HG03558 (cell line): Measurements from ENCODE around the gene RGS18.
"Not testable (repeated sequence)": the region's sequence is repeated elsewhere in the genome, so short reads cannot be mapped to it uniquely, and the experiment has no call there.

ENCODE experiments used
- ATAC-seq: cut with Tn5 transposase; IDR thresholded peaks from one replicate; pipeline ENCODE4 v1.9.1; 2021; ENCODE audit warnings: moderate number of reproducible peaks; ENCODE audit not compliant: unreplicated experiment; ENCODE audit errors: extremely low read depth

Gene RGS18, protein sequence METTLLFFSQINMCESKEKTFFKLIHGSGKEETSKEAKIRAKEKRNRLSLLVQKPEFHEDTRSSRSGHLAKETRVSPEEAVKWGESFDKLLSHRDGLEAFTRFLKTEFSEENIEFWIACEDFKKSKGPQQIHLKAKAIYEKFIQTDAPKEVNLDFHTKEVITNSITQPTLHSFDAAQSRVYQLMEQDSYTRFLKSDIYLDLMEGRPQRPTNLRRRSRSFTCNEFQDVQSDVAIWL

GRCh38 chr1:192158181-192158580 is at the start of gene RGS18:
TSS of gene RGS18 (plus strand) at chr1:192158462. CDS start at chr1:192158638, 176 bp downstream.
- no peak for ATAC-seq

- no peak for ATAC-seq
Observed at GRCh38 chr1:192109576-192109975, 48.7 kb upstream of the RGS18 start.

GRCh38 chr1:192115000-192115399 is 43.3 kb upstream of the RGS18 start:
- ATAC-seq, result no peak

DNA sequence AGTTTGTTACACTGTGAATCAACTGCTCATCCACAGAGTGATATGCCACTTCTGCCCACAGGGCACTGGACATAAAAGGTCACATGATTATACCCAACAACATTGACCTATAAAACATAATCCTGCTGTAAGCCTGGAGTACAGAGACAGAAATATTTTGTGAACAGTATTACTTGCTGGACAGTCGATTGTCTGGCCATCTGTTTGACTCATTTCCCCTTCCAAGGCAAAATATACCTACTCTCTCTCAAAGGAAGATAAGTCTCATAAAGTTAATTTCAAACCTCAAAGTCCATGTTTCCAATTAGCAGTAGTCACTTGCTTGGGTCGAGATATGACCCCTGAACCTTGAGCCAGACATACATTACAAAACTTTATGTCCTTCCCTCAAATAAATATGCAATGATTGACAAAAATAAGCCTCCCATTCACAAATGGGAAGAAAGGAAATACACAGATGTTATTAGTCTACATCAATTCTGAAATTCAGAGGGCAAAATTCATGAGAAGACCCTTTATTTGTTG is 39.3 kb upstream of the RGS18 start:
- ATAC-seq, result no peak

GRCh38 chr1:192119701-192120100 is 38.6 kb upstream of the RGS18 start:
- ATAC-seq, result no peak

GRCh38 chr1:192122668-192123067 is 35.6 kb upstream of the RGS18 start:
- ATAC-seq, result no peak

- no peak for ATAC-seq
Observed at GRCh38 chr1:192123212-192123611, 35.0 kb upstream of the RGS18 start.

- ATAC-seq, result no peak
Observed at GRCh38 chr1:192126030-192126619, 32.1 kb upstream of the RGS18 start.

DNA sequence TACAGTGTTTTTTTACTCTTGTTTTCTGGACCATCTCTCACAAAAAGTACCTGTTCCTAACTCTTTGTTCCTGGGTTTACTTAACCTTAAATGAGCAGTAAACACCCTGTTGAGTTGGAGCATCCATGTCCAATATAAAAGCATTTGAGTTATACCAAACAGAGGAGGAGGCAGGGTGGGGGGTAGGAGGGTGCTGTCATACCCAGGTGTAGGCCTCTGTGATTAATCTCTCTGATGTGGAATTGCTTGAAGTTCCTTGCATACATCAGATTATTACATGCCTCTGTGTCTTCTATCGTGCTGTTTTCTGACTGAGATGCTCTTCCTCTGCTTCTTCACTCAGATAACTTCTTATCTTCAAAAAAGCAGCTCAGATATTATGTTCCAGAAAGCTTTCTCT is 28.1 kb upstream of the RGS18 start:
- ATAC-seq, result no peak

DNA sequence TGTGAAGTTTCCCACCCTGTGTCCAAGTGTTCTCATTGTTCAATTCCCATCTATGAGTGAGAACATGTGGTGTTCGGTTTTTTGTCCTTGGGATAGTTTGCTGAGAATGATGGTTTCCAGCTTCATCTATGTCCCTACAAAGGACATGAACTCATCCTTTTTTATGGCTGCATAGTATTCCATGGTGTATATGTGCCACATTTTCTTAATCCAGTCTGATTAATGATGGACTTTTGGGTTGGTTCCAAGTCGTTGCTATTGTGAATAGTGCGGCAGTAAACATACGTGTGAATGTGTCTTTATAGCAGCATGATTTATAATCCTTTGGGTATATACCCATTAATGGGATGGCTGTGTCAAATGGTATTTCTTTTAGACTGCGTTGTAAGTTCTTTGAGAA is 27.4 kb upstream of the RGS18 start:
- ATAC-seq, result not testable (repeated sequence)

DNA sequence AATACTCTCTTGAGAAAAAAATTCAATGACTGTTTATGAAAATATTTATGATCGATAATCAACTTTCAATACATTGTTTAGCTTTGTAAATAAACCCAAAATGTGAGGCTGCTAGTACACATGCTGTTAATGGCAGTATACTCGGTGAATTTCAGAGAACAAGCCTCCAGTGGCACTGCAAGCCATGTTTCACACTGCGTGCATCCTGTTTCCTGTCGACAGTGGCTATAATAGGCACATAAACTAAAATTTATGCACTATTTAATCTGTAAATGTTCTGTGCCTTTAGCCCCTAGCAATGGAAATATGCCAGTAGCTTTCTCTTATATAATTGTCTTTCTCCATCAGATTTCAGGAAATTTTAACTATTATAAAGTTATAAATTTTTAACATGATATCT is 26.3 kb upstream of the RGS18 start:
- no peak for ATAC-seq

DNA sequence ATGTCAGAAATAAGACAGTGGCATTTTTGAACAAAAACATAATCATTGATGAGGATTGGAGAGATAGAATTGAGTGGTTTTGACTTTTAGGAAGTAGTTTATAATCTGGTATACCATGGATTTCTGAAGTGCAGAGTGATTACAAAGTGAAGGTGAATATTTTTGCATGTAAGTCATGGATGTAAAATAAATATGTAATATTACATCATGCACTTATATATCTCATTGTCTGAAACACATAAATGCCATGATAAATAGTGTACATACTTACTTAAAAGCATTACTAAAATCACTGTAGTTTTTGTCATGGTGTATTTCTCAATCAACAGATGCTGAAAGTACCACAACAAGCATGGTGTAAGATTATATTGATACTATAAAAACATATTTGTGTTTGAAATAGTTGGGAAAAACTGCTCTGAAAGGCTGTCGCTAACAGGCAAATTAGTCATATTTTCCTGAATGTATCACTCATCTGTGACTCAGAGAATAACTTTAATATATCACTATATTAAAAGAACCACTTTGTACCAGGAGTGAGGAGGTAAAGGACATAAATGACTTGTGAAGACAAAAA is 24.8 kb upstream of the RGS18 start:
- ATAC-seq, result no peak

DNA sequence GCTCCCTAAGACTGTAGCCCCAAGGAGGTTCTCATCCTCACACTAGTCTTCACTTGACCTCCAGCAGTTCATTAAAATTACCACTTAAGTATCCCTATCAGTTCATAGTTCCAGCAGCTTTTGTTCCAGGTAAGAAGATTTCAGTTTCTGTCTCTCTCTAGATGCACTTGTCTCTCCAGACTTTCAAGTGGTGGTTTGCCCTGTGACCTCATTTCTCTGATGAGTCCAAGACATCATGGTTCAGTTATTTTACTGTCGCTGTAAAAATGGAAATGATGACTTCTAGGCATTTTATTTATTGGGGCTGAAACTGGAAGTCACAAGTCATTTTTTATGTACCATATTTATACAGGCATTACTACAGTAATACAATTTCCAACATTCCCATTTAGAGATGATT is 17.9 kb upstream of the RGS18 start:
- no peak for ATAC-seq

- ATAC-seq, result no peak
Observed at GRCh38 chr1:192147221-192147620, 11.0 kb upstream of the RGS18 start.

- no peak for ATAC-seq
Observed at GRCh38 chr1:192147696-192148095, 10.6 kb upstream of the RGS18 start.

DNA sequence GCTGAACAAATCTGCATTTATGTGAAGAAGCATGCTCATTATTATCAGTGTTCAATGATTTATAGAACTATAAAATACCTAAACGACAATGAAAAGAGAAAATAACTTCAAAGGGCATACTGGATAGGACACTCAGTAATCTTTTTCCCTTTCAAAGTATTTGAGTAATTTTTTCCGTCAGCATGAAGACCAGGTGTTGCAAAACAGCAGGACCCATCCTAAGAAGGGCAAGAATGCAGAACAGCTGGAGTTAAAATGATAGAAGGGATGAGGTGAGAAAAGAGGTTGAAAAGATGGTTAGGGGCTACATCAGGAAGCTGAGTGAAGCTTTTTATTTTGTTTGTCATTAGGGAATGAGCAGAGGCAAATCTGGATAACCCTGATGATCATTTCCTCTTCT is 7.1 kb upstream of the RGS18 start:
- ATAC-seq, result no peak

DNA sequence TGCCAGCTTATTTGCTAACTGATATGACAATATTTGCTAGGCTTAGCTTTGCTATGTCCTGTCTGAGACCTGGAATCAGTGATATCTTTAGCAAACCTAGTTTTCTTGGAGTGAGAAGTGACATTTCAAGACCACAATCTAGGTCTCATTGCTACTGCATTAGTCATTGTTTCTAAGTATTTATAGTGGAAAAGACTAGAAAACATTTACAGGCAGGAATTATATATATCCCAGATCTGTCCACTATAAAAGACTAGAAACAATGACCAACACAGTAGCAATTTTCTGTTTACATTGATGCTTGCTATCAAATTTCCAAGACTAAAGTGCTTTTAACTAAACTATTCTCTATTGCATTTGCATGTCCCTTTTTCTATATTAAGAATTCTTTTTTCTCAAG is 5.0 kb upstream of the RGS18 start:
- ATAC-seq, result no peak

- no peak for ATAC-seq
Observed at GRCh38 chr1:192157067-192157466, 1.2 kb upstream of the RGS18 start.

GRCh38 chr1:192159014-192159413 is 752 bp downstream of the RGS18 start:
- no peak for ATAC-seq

GRCh38 chr1:192159781-192160180 is 1.5 kb downstream of the RGS18 start:
- no peak for ATAC-seq

- no peak for ATAC-seq
Observed at GRCh38 chr1:192160196-192160595, 1.9 kb downstream of the RGS18 start.

DNA sequence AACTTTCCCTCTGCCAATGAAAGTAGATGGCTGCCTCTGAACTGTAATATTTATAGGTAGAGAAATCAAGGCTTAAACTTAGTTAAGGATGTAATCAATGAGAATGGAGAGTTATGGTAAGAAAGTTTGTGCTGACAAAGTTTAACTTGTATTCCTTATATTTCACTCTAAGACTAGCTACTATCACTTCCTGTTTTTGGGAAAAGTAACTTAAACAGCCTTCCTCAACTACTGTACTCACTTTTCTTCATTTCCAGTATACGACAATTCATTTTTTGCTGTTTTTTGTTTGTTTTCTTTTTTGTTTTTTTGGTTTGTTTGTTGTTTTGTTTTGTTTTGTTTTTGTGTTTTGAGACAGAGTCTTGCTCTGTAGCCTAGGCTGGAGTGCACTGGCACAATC is 3.7 kb downstream of the RGS18 start:
- ATAC-seq, result no peak
